ENCODE measurements around the gene SRSF7. TPM values are rescaled to one million over a fixed set of nuclear protein-coding genes. Genes with fewer than 3 reads are reported as not detected.
A peak's percentile ranks its signal among the peaks of the same experiment; 100 is the strongest.
"Not testable (repeated sequence)": the region's sequence is repeated elsewhere in the genome, so short reads cannot be mapped to it uniquely, and the experiment has no call there.

The SRSF7 gene
- total and polyA plus RNA-seq, 3 experiments from 2014 or later: 200 to 381 (median 378) TPM

DNA sequence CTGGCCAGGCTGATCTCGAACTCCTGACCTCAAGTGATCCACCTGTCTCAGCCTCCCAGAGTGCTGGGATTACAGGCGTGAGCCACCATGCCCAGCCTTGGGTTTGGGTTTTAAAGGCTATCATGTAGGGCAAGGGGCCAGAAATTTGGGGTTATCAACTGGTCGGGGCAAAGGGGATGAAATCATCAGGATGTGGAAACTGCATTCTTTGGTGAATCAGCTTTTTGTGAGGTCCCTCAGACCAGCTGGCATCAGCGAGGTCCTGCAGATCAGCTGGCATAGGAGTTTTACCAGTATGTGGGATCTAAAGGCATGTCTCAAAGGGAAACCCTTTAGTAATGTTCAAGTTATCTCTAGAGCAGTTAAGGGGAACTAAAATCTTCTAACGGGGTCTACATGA lies 20.5 kb upstream of the SRSF7 start:
- Histone ChIP-seq H3K36me3 (ENCODE audit: insufficient read depth, low read length) (no peaks in the 10 kb centered on the region), H3K27me3 (ENCODE audit: insufficient read depth, low read length, poor library complexity, severe bottlenecking) (no peaks in the 10 kb centered on the region), H3K9me3 (ENCODE audit: low read length) (no peaks in the 10 kb centered on the region), H3K27ac (ENCODE audit: low read depth, low read length) (no peak overlapping the region), H3K4me3 (ENCODE audit: low read length) (no peak overlapping the region), H3K4me1 (ENCODE audit: insufficient read depth, low read length) (no peaks in the 10 kb centered on the region)
- H3K36me3 Mint-ChIP-seq: no peaks in the 10 kb centered on the region
- peaks cover 13 to 18% of the 10 kb centered on the region in 2 donors for H3K27me3 Mint-ChIP-seq
- no peaks in the 10 kb centered on the region for H3K4me1 Mint-ChIP-seq
- H3K4me3 Mint-ChIP-seq: no peak overlapping the region
- POLR2A ChIA-PET: interaction anchor here (0.7 kb wide), 1 partner anchor 27 kb away, joined by 3 read pairs; no protein-coding TSS in a partner anchor
- H3K27ac Mint-ChIP-seq: no peak overlapping the region
- no peaks in the 10 kb centered on the region for H3K9me3 Mint-ChIP-seq
- CTCF ChIA-PET: no interaction called here
- DNase-seq: no peak

DNA sequence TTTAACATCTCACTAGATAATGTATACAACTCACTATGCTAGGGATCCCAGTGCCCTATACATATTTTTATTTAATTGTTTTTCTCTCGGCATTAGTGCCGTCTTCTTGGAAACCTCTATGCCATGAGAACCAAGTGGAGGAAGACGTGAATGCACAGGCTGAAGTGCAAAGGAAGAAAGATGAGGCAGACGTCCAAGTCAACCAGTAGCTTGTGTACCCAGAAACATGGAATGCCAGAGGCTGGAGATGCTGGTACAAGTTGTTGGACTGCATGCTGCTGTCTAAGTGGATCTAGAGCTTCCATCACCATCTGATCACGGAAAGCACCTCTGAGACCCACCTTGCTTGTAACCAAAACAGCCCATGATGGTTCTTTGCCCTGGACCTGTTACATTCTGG lies 14.4 kb upstream of the SRSF7 start:
- no peak for DNase-seq
- Mint-ChIP-seq H3K27me3 (no peaks in the 10 kb centered on the region), H3K36me3 (no peaks in the 10 kb centered on the region), H3K4me1 (no peaks in the 10 kb centered on the region), H3K4me3 (no peak overlapping the region), H3K27ac (no peak overlapping the region), H3K9me3 (no peaks in the 10 kb centered on the region)
- ChIA-PET POLR2A (interaction anchor here (0.7 kb wide), 1 partner anchor 14 kb away, joined by 3 read pairs; the partner anchor contains the start of gene SRSF7), CTCF (no interaction called here)
- H3K27ac ChIP-seq (ENCODE audit: low read depth, low read length): no peak overlapping the region
- H3K36me3 ChIP-seq (ENCODE audit: insufficient read depth, low read length): no peaks in the 10 kb centered on the region
- no peak overlapping the region for H3K4me3 ChIP-seq (ENCODE audit: low read length)
- no peaks in the 10 kb centered on the region for H3K4me1 ChIP-seq (ENCODE audit: insufficient read depth, low read length)
- H3K9me3 ChIP-seq (ENCODE audit: low read length): no peaks in the 10 kb centered on the region
- H3K27me3 ChIP-seq (ENCODE audit: insufficient read depth, low read length, poor library complexity, severe bottlenecking): no peaks in the 10 kb centered on the region

DNA sequence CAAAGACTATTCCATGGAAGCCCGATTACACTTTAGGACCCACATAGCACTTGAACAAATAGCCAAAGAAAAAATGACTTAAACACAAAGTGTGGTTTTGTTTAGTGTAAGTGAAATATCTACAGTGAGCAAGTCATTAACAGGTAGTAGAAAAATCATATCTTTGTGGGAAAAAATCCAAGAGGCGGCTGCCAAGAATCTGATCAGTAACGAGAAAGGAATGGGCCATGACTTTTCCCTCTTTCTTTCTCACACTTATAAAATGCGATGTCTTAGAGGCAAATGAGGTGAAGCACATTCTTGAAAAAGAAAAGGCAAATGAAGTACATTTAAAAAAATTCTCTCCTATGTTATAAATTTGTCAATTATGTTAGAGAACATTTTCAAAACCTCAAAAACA lies 14.0 kb upstream of the SRSF7 start:
- Mint-ChIP-seq H3K4me3 (no peak overlapping the region), H3K27me3 (peaks cover 0 to 2% of the 10 kb centered on the region in 2 donors), H3K9me3 (no peaks in the 10 kb centered on the region), H3K36me3 (no peaks in the 10 kb centered on the region), H3K4me1 (no peaks in the 10 kb centered on the region), H3K27ac (no peak overlapping the region)
- Histone ChIP-seq H3K4me3 (ENCODE audit: low read length) (no peak overlapping the region), H3K9me3 (ENCODE audit: low read length) (no peaks in the 10 kb centered on the region), H3K4me1 (ENCODE audit: insufficient read depth, low read length) (no peaks in the 10 kb centered on the region), H3K27ac (ENCODE audit: low read depth, low read length) (no peak overlapping the region), H3K27me3 (ENCODE audit: insufficient read depth, low read length, poor library complexity, severe bottlenecking) (no peaks in the 10 kb centered on the region), H3K36me3 (ENCODE audit: insufficient read depth, low read length) (no peaks in the 10 kb centered on the region)
- ChIA-PET POLR2A (interaction anchor here (0.7 kb wide), 1 partner anchor 14 kb away, joined by 3 read pairs; the partner anchor contains the start of gene SRSF7), CTCF (no interaction called here)
- DNase-seq: no peak

DNA sequence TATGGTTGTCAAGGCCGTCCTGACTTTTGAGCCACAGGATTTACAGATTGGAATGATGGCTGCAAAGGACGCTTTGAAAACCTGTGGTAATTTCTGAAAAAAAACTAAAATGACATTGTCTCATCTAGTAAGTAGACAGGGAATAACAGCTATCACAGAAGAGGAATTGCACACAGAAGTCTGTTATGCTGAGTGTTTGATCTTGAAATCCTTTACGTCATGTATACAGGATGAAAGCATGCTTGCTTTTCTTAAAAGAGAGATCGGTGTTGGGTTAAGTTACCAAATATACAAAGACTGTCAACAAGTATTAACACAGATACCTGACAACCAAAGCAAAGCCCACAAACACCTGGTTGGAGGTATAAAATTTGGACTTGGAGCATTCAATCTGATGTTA lies 12.6 kb upstream of the SRSF7 start:
- no peaks in the 10 kb centered on the region for H3K9me3 Mint-ChIP-seq
- Histone ChIP-seq H3K27me3 (ENCODE audit: insufficient read depth, low read length, poor library complexity, severe bottlenecking) (no peaks in the 10 kb centered on the region), H3K4me1 (ENCODE audit: insufficient read depth, low read length) (no peaks in the 10 kb centered on the region), H3K27ac (ENCODE audit: low read depth, low read length) (no peak overlapping the region), H3K9me3 (ENCODE audit: low read length) (no peaks in the 10 kb centered on the region), H3K36me3 (ENCODE audit: insufficient read depth, low read length) (no peaks in the 10 kb centered on the region), H3K4me3 (ENCODE audit: low read length) (no peak overlapping the region)
- POLR2A ChIA-PET: no interaction called here
- CTCF ChIA-PET: no interaction called here
- no peak overlapping the region for H3K4me3 Mint-ChIP-seq
- H3K4me1 Mint-ChIP-seq: no peaks in the 10 kb centered on the region
- H3K27ac Mint-ChIP-seq: no peak overlapping the region
- H3K27me3 Mint-ChIP-seq: peaks cover 0 to 2% of the 10 kb centered on the region in 2 donors
- no peaks in the 10 kb centered on the region for H3K36me3 Mint-ChIP-seq
- DNase-seq: no peak

DNA sequence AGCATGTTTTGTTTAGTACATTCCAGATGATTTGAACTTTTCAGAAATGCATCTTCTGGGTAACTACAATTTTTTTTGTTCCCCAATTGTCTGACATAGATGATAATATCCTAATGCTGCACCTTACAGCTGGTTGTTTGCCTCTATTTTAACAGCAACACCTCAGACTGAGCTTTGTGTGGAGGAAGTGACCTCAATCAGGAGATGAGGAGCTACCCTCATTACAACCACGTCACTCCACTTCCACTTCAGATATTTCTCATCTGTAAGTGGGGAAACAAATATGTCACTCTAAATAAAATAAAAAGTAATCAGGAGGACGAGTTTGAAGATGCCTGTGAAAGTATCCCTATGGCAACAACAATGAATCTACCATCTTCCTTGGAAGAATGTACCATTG lies 12.1 kb upstream of the SRSF7 start:
- H3K27ac Mint-ChIP-seq: no peak overlapping the region
- DNase-seq: no peak
- peaks cover 0 to 2% of the 10 kb centered on the region in 2 donors for H3K27me3 Mint-ChIP-seq
- Histone ChIP-seq H3K27me3 (ENCODE audit: insufficient read depth, low read length, poor library complexity, severe bottlenecking) (no peaks in the 10 kb centered on the region), H3K4me1 (ENCODE audit: insufficient read depth, low read length) (no peaks in the 10 kb centered on the region), H3K27ac (ENCODE audit: low read depth, low read length) (no peak overlapping the region), H3K9me3 (ENCODE audit: low read length) (no peaks in the 10 kb centered on the region), H3K36me3 (ENCODE audit: insufficient read depth, low read length) (no peaks in the 10 kb centered on the region), H3K4me3 (ENCODE audit: low read length) (no peak overlapping the region)
- no peak overlapping the region for H3K4me3 Mint-ChIP-seq
- H3K9me3 Mint-ChIP-seq: no peaks in the 10 kb centered on the region
- ChIA-PET CTCF (no interaction called here), POLR2A (no interaction called here)
- no peaks in the 10 kb centered on the region for H3K36me3 Mint-ChIP-seq
- H3K4me1 Mint-ChIP-seq: no peaks in the 10 kb centered on the region

DNA sequence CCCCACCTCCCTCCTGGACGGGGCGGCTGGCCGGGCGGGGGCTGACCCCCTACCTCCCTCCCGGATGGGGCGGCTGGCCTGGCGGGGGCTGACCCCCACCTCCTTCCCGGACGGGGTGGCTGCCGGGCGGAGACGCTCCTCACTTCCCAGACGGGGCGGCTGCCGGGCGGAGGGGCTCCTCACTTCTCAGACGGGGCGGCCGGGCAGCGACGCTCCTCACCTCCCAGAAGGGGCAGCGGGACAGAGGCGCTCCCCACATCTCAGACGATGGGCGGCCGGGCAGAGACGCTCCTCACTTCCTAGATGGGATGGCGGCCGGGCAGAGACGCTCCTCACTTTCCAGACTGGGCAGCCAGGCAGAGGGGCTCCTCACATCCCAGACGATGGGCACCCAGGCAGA lies 4.7 kb upstream of the SRSF7 start:
- CTCF ChIA-PET; POLR2A ChIA-PET; H3K9me3 Mint-ChIP-seq; H3K9me3 ChIP-seq (ENCODE audit: low read length); H3K27ac ChIP-seq (ENCODE audit: low read depth, low read length); H3K4me3 Mint-ChIP-seq; H3K27me3 ChIP-seq (ENCODE audit: insufficient read depth, low read length, poor library complexity, severe bottlenecking); H3K36me3 Mint-ChIP-seq; H3K27me3 Mint-ChIP-seq; DNase-seq; H3K36me3 ChIP-seq (ENCODE audit: insufficient read depth, low read length); H3K4me3 ChIP-seq (ENCODE audit: low read length); H3K27ac Mint-ChIP-seq: not testable (repeated sequence)
- H3K4me1 Mint-ChIP-seq: peaks cover 20 to 27% (median 26%) of the 10 kb centered on the region in 3 donors
- H3K4me1 ChIP-seq (ENCODE audit: insufficient read depth, low read length): peaks cover 16% of the 10 kb centered on the region

DNA sequence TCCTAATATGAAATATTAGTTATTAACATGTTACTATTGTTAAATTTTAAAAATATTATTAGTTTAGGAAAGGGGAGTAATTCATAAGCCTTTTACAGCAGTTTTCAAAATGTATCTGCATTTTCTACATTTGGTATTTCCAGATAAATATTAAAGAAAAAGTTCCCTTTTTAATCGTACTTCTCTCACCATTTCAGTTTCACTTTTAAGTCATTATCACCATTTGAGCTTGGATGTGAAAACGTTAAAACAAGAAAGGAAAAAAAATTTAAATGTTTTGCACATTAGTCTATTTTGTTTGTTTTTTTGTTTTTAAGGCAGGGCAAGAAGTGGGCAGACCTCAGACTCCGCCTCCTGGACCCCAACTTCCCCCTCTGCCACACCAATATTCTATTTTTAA lies 3.3 kb upstream of the SRSF7 start:
- Histone ChIP-seq H3K36me3 (ENCODE audit: insufficient read depth, low read length) (peaks cover 6% of the 10 kb centered on the region), H3K9me3 (ENCODE audit: low read length) (no peaks in the 10 kb centered on the region), H3K4me1 (ENCODE audit: insufficient read depth, low read length) (peaks cover 20% of the 10 kb centered on the region), H3K27ac (ENCODE audit: low read depth, low read length) (no peak overlapping the region), H3K4me3 (ENCODE audit: low read length) (peak overlapping the region; percentile 51), H3K27me3 (ENCODE audit: insufficient read depth, low read length, poor library complexity, severe bottlenecking) (no peaks in the 10 kb centered on the region)
- Mint-ChIP-seq H3K4me1 (peaks cover 26 to 32% (median 30%) of the 10 kb centered on the region in 3 donors), H3K27ac (peak overlapping the region; percentile 64 to 92 (median 82)), H3K9me3 (peaks cover 0 to 4% (median 3%) of the 10 kb centered on the region in 5 donors), H3K4me3 (peak overlapping the region; percentile 78 to 88 (median 84)), H3K27me3 (peaks cover 0 to 16% of the 10 kb centered on the region in 2 donors), H3K36me3 (peaks cover 9 to 16% (median 9%) of the 10 kb centered on the region in 3 donors)
- POLR2A ChIA-PET: interaction anchor here (0.6 to 0.7 kb wide), 3 partner anchors 51 to 151 kb away, joined by 4 to 5 read pairs (median 5); no protein-coding TSS in a partner anchor
- CTCF ChIA-PET: no interaction called here
- no peak for DNase-seq

DNA sequence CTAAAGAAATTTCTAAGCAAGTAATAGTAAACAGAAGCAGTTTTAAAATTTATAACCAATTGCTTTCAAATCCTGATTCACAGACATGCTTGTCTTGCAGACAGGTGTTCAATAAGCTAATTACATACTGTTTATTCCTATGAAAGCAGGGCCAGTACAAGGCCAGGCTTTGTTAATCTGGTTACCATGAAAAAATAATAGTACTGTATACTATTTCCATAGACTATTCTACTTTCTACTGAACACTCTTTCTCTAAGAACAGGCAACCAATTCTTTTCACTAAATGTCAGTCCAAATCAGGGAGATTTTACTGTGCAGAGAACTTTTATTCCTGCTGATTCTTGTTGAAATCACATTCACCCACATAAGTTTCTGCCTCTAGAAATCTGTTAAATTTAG lies 2.9 kb upstream of the SRSF7 start:
- POLR2A ChIA-PET: interaction anchor here (0.6 to 0.7 kb wide), 2 partner anchors 51 to 151 kb away, joined by 5 read pairs; no protein-coding TSS in a partner anchor
- peak overlapping the region; percentile 41 to 96 (median 85) for H3K27ac Mint-ChIP-seq
- H3K36me3 Mint-ChIP-seq: peaks cover 11 to 20% (median 13%) of the 10 kb centered on the region in 3 donors
- H3K27me3 ChIP-seq (ENCODE audit: insufficient read depth, low read length, poor library complexity, severe bottlenecking): no peaks in the 10 kb centered on the region
- peak overlapping the region; percentile 51 for H3K4me3 ChIP-seq (ENCODE audit: low read length)
- peaks cover 25% of the 10 kb centered on the region for H3K4me1 ChIP-seq (ENCODE audit: insufficient read depth, low read length)
- H3K27ac ChIP-seq (ENCODE audit: low read depth, low read length): no peak overlapping the region
- H3K27me3 Mint-ChIP-seq: peaks cover 0 to 16% of the 10 kb centered on the region in 2 donors
- CTCF ChIA-PET: no interaction called here
- peaks cover 7% of the 10 kb centered on the region for H3K36me3 ChIP-seq (ENCODE audit: insufficient read depth, low read length)
- H3K9me3 Mint-ChIP-seq: peaks cover 0 to 4% (median 3%) of the 10 kb centered on the region in 5 donors
- no peak for DNase-seq
- H3K4me1 Mint-ChIP-seq: peaks cover 31 to 37% (median 35%) of the 10 kb centered on the region in 3 donors
- peak overlapping the region; percentile 33 to 83 (median 70) for H3K4me3 Mint-ChIP-seq
- no peaks in the 10 kb centered on the region for H3K9me3 ChIP-seq (ENCODE audit: low read length)

Measured in CD8-positive, alpha-beta memory T cell (primary cell).